HepG2 (cell line): Measurements from ENCODE around the gene ATG2B. TPM values are rescaled to one million over a fixed set of nuclear protein-coding genes. Genes with fewer than 3 reads are reported as not detected.
A peak's percentile ranks its signal among the peaks of the same experiment; 100 is the strongest.

Experiments
- ARID4A ChIP-seq: sonication (generic); formaldehyde crosslinking; IDR thresholded peaks from 2 replicates; pipeline ENCODE4 v1.5.0; 2020; ENCODE audit warnings: mild to moderate bottlenecking, missing genetic modification reagents, borderline replicate concordance
- EED ChIP-seq: sonication (generic); formaldehyde crosslinking; IDR thresholded peaks from 2 replicates; pipeline ENCODE4 v1.5.0; 2020; ENCODE audit warnings: mild to moderate bottlenecking, missing genetic modification reagents
- ETV5 ChIP-seq: IDR thresholded peaks from 2 replicates; pipeline ENCODE4 v1.6.1; 2018; ENCODE audit warnings: missing biosample characterization, missing genetic modification reagents, inconsistent platforms, borderline replicate concordance
- GTF2F1 ChIP-seq: fragments of 150-350 bp; IDR thresholded peaks from 2 replicates; pipeline ENCODE4 v1.6.1; 2014; ENCODE audit warnings: low read length
- KLF13 ChIP-seq: sonication (generic); formaldehyde crosslinking; IDR thresholded peaks from 2 replicates; pipeline ENCODE4 v1.4.0; 2020; ENCODE audit warnings: mild to moderate bottlenecking, missing genetic modification reagents
- MEF2D ChIP-seq: sonication (generic); formaldehyde crosslinking; IDR thresholded peaks from 2 replicates; pipeline ENCODE4 v1.5.1; 2020; ENCODE audit warnings: mild to moderate bottlenecking, missing genetic modification reagents
- MTERF4 ChIP-seq: sonication (generic); formaldehyde crosslinking; IDR thresholded peaks from 2 replicates; pipeline ENCODE4 v1.8.0; 2023; ENCODE audit warnings: mild to moderate bottlenecking, missing genetic modification reagents
- MXI1 ChIP-seq: IDR thresholded peaks from 3 replicates; pipeline ENCODE4 v1.6.1; 2012; ENCODE audit warnings: low read depth, low read length, inconsistent platforms, borderline replicate concordance
- POLR2AphosphoS5 ChIP-seq: IDR thresholded peaks from 2 replicates; pipeline ENCODE4 v1.6.1; 2012; ENCODE audit warnings: low read depth, low read length
- RBM39 ChIP-seq: fragments of 200-400 bp; formaldehyde crosslinking; IDR thresholded peaks from one replicate; pipeline ENCODE4 v1.6.1; 2018; ENCODE audit warnings: antibody characterized with exemption, mild to moderate bottlenecking, low read depth, low read length; ENCODE audit not compliant: poor library complexity, severe bottlenecking
- SETDB1 ChIP-seq: sonication (generic); formaldehyde crosslinking; IDR thresholded peaks from 2 replicates; pipeline ENCODE4 v1.5.1; 2020; ENCODE audit warnings: missing genetic modification reagents, mild to moderate bottlenecking, borderline replicate concordance
- SPEN ChIP-seq: sonication (generic); formaldehyde crosslinking; IDR thresholded peaks from 2 replicates; pipeline ENCODE4 v1.5.1; 2020; ENCODE audit warnings: low read depth, mild to moderate bottlenecking, missing genetic modification reagents
- ZNF232 ChIP-seq: sonication (generic); formaldehyde crosslinking; IDR thresholded peaks from 2 replicates; pipeline ENCODE4 v1.4.0; 2020; ENCODE audit warnings: missing genetic modification reagents, borderline replicate concordance
- ZNF570 ChIP-seq: sonication (generic); formaldehyde crosslinking; IDR thresholded peaks from 2 replicates; pipeline ENCODE4 v1.4.0; 2020; ENCODE audit warnings: mild to moderate bottlenecking, missing genetic modification reagents, borderline replicate concordance
- ZNF574 ChIP-seq: sonication (generic); formaldehyde crosslinking; IDR thresholded peaks from 2 replicates; pipeline ENCODE4 v1.4.0; 2020; ENCODE audit warnings: missing genetic modification reagents
- ZNF775 ChIP-seq: sonication (generic); formaldehyde crosslinking; IDR thresholded peaks from 2 replicates; pipeline ENCODE4 v1.4.0; 2020; ENCODE audit warnings: missing genetic modification reagents, mild to moderate bottlenecking, moderate library complexity, borderline replicate concordance
- ZNF800 ChIP-seq: sonication (generic); formaldehyde crosslinking; IDR thresholded peaks from 2 replicates; pipeline ENCODE4 v1.4.0; 2020; ENCODE audit warnings: missing genetic modification reagents
- ZNF83 ChIP-seq: sonication (generic); formaldehyde crosslinking; IDR thresholded peaks from 2 replicates; pipeline ENCODE4 v1.4.0; 2020; ENCODE audit warnings: missing genetic modification reagents, mild to moderate bottlenecking, borderline replicate concordance
- polyA plus RNA-seq, 8 experiments: library from polyadenylated mRNA; depleted of rRNA in 3 of 8; stranded (reverse) in 7 of 8; unstranded in 1 of 8; fragments of >200 nt; fragmentation: Illumina TruSeq in 4 of 8; extraction: Trizol in 4 of 8; gene quantifications; 2 replicates each; pipeline versions ENCODE4 v1.2.1 to v1.2.3, GENCODE V29; 2011 to 2016; ENCODE audit warnings: low read depth in 4 of 8, missing spikeins in 1 of 8, mixed read lengths in 1 of 8; ENCODE audit not compliant: insufficient read depth in 1 of 8
- total RNA-seq, 5 experiments: library from RNA; depleted of rRNA; stranded (reverse); fragments of >200 nt; fragmentation: Illumina TruSeq; extraction: Trizol; gene quantifications; 2 replicates each; pipeline ENCODE4 v1.2.3, GENCODE V29; 2016; ENCODE audit warnings: low read depth in 1 of 5

The ATG2B gene
- total and polyA plus RNA-seq, 2 of the 13 experiments (the other 11 are each of a cell fraction or from before 2014, with no cell fraction given), result 7.4 to 7.5 TPM

GRCh38 chr14:96362965-96363750 is at the start of gene ATG2B, which contains the start of gene GSKIP (continued):
- no peak; the same call in 1 of the 2 replicates for TF ChIP-seq ZNF800 (CRISPR knock-in tag)
- TF ChIP-seq ZNF83, result 0 out of 2 replicates have a peak, but pooled peaks have one; percentile 52
- no peak for TF ChIP-seq SETDB1 (CRISPR knock-in tag)
- no peak for TF ChIP-seq EED (CRISPR knock-in tag)
- peak; percentile 64 for TF ChIP-seq SPEN (CRISPR knock-in tag)
- no peak for TF ChIP-seq KLF13 (CRISPR knock-in tag)
- TF ChIP-seq ZNF574 (CRISPR knock-in tag), result 0 out of 2 replicates have a peak, but pooled peaks have one; percentile 18
- peak; percentile 8 for TF ChIP-seq RBM39
- TF ChIP-seq ZNF570 (CRISPR knock-in tag), result no peak
- TF ChIP-seq ETV5 (CRISPR knock-in tag), result peak; percentile 53; the same call in 1 of the 2 replicates
- no peak for TF ChIP-seq MTERF4 (CRISPR knock-in tag)
- peak; percentile 70; the same call in 1 of the 2 replicates for TF ChIP-seq ARID4A (CRISPR knock-in tag)
- no peak for TF ChIP-seq GTF2F1
- 0 out of 2 replicates have a peak, but pooled peaks have one; percentile 40 for TF ChIP-seq MEF2D
- TF ChIP-seq MXI1, result peak; percentile 78; the same call in 1 of the 3 replicates
- TF ChIP-seq ZNF775 (CRISPR knock-in tag), result no peak
- no peak for TF ChIP-seq ZNF232 (CRISPR knock-in tag)
- peak; percentile 56 for TF ChIP-seq POLR2AphosphoS5
